Uterus (tissue), 4 donors: ENCODE data around the gene LDLRAD4. TPM values are rescaled to one million over a fixed set of nuclear protein-coding genes. Genes with fewer than 3 reads are reported as not detected.
A peak's percentile ranks its signal among the peaks of the same experiment; 100 is the strongest.
"Not testable (repeated sequence)": the region's sequence is repeated elsewhere in the genome, so short reads cannot be mapped to it uniquely, and the experiment has no call there.

Source experiments
- DNase-seq, 2 donors: peaks; one replicate each; pipeline ENCODE4 v3.0.0-alpha.2; 2019 to 2020
- H3K27ac ChIP-seq, 2 donors: fragments of 200-600 bp; sonication (generic); 1 replicate in 1 of 2; 2 replicates in 1 of 2; pipeline ENCODE4 v1.5.1; 2016 to 2018
- H3K27me3 ChIP-seq, 2 donors: fragments of 200-600 bp; sonication (generic); one replicate each; pipeline ENCODE4 v1.5.1; 2018 to 2019; ENCODE audit warnings: control low read depth in 1 of 2
- H3K36me3 ChIP-seq, 2 donors: fragments of 200-600 bp; sonication (generic); one replicate each; pipeline ENCODE4 v1.5.1; 2019; ENCODE audit warnings: control low read depth in 1 of 2
- H3K4me1 ChIP-seq, 2 donors: fragments of 200-600 bp; sonication (generic); one replicate each; pipeline ENCODE4 v1.5.1; 2018 to 2019; ENCODE audit warnings: control low read depth in 1 of 2
- H3K4me3 ChIP-seq, 2 donors: fragments of 200-600 bp; sonication (generic); 1 replicate in 1 of 2; 2 replicates in 1 of 2; pipeline ENCODE4 v1.5.1; 2018 to 2019; ENCODE audit warnings: mild to moderate bottlenecking in 1 of 2
- H3K9me3 ChIP-seq, 2 donors: fragments of 200-600 bp; sonication (generic); one replicate each; pipeline ENCODE4 v1.5.1; 2019; ENCODE audit warnings: control low read depth in 1 of 2
- POLR2A ChIP-seq, 2 donors: fragments of 450-650 bp; IDR thresholded peaks; one replicate each; pipeline ENCODE4 v1.6.1; 2016; ENCODE audit warnings: antibody characterized with exemption in 2 of 2, mild to moderate bottlenecking in 1 of 2, moderate library complexity in 1 of 2
- intact Hi-C: fragments of 100-400 bp; cut with DNase I; formaldehyde crosslinking; loops from one replicate; pipeline ENCODE4 v1.15.1; 2023; ENCODE audit warnings: low total_unique reads
- total RNA-seq, 4 donors: library from RNA; depleted of rRNA in 3 of 4; stranded (reverse); fragments of >200 nt in 3 of 4; gene quantifications; one replicate each; pipeline versions ENCODE4 v1.1.0 to v1.2.4, GENCODE V29; 2014 to 2023
- TF ChIP-seq, protein P1 (sequence below), 4 experiments: fragments of 200-600 bp in 2 of 4; fragments of 450-650 bp in 2 of 4; sonication (generic) in 2 of 4; IDR thresholded peaks; one replicate each; pipeline ENCODE4 v1.5.1; 2016 to 2019; ENCODE audit warnings: antibody characterized with exemption in 4 of 4, mild to moderate bottlenecking in 2 of 4, moderate library complexity in 1 of 4
- donor health status: DM: yes; HTN: yes; CAD: no.

LDLRAD4 gene
- total RNA-seq, 4 donors from 2014 or later = 23.8 to 82.2 (median 39.3) TPM

DNA sequence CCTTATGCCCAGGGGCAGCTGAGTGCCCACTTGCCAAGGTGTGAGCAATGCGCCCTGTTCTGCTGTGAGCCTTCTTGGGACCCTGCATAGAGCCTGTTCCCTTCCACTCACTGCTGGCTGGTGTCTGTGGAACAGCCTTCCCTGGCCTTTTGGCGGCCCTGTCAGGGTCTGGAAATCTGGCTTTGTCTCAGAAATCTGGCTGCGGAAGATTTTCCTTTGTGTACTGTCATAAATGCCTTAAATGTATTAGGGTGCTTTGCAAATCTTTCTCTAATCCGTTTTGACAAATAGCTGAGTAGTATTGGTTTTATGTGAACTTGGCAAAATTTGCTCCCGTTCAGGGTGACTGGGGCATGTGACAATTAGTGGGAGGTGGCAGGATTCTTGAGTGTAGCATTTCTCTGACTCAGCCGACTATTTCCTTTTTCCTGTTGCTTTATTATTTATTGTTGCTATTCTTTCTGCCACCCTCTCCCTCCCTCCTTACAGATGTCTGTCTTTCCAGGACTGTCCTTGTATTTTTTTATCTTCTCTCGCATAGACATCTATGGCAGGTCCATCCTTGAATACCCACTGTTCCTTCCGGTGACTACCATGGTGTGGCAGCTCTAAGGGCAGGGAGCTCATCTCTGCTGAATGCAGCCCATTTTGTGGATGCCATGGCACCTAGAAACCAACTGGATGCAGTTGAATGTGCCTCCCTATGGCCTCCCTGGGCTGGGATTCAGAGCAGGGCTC lies 41.8 kb downstream of the LDLRAD4 start:
- no peaks in the 10 kb centered on the region for H3K27me3 ChIP-seq
- H3K27ac ChIP-seq = peak overlapping the region; percentile 16 to 50
- H3K4me1 ChIP-seq = peaks cover 0 to 16% of the 10 kb centered on the region in 2 donors
- no peak for TF ChIP-seq POLR2A (IDR thresholded peaks at IDR 0.05)
- TF ChIP-seq, protein P1, sequence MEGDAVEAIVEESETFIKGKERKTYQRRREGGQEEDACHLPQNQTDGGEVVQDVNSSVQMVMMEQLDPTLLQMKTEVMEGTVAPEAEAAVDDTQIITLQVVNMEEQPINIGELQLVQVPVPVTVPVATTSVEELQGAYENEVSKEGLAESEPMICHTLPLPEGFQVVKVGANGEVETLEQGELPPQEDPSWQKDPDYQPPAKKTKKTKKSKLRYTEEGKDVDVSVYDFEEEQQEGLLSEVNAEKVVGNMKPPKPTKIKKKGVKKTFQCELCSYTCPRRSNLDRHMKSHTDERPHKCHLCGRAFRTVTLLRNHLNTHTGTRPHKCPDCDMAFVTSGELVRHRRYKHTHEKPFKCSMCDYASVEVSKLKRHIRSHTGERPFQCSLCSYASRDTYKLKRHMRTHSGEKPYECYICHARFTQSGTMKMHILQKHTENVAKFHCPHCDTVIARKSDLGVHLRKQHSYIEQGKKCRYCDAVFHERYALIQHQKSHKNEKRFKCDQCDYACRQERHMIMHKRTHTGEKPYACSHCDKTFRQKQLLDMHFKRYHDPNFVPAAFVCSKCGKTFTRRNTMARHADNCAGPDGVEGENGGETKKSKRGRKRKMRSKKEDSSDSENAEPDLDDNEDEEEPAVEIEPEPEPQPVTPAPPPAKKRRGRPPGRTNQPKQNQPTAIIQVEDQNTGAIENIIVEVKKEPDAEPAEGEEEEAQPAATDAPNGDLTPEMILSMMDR (IDR thresholded peaks at IDR 0.05) = no peak
- intact Hi-C loops = no loop called here
- H3K4me3 ChIP-seq = no peak overlapping the region
- no peaks in the 10 kb centered on the region for H3K36me3 ChIP-seq
- no peak for DNase-seq
- H3K9me3 ChIP-seq = no peaks in the 10 kb centered on the region

DNA sequence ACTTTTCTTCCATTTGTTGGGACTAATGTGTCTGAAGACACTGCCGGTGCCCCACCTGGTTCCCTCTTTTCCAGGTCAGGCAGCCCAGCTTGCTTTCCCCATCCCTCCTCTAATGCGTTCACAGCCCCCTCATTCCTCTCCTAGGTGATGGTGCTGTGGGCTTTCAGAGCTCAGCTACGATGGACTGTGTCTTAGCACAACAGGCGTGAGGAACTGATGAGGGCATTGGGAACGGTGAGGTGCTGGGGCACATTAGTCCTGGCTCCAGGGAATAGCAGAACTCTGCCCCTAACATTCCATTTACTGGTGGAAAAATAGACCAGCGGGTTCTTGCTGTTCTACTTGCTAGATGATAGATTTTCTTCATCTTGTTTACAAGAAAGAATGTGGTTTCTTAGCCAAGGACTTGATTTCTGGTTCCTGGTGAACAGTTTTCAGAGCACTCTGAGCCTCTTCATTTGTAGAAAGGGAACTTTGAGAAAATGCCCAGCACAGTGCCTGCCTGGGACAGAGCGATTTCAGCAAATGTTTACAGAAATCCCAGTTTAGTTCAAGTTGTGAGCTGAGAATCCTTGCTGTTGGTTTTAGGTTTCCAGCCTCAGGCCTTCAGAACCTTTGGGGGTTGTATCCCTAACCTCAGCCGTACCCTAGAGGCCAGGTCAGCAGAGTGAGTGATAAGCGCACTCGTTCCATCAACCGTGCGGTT lies 42.5 kb downstream of the LDLRAD4 start:
- no peak for DNase-seq
- Histone ChIP-seq H3K4me3 (no peak overlapping the region), H3K4me1 (peaks cover 0 to 16% of the 10 kb centered on the region in 2 donors), H3K9me3 (no peaks in the 10 kb centered on the region), H3K36me3 (no peaks in the 10 kb centered on the region), H3K27me3 (no peaks in the 10 kb centered on the region), H3K27ac (peak overlapping the region in 1 of 2 donors; percentile 50)
- intact Hi-C loops = no loop called here
- TF ChIP-seq, protein P1 (IDR thresholded peaks at IDR 0.05) = no peak
- no peak for TF ChIP-seq POLR2A (IDR thresholded peaks at IDR 0.05)

DNA sequence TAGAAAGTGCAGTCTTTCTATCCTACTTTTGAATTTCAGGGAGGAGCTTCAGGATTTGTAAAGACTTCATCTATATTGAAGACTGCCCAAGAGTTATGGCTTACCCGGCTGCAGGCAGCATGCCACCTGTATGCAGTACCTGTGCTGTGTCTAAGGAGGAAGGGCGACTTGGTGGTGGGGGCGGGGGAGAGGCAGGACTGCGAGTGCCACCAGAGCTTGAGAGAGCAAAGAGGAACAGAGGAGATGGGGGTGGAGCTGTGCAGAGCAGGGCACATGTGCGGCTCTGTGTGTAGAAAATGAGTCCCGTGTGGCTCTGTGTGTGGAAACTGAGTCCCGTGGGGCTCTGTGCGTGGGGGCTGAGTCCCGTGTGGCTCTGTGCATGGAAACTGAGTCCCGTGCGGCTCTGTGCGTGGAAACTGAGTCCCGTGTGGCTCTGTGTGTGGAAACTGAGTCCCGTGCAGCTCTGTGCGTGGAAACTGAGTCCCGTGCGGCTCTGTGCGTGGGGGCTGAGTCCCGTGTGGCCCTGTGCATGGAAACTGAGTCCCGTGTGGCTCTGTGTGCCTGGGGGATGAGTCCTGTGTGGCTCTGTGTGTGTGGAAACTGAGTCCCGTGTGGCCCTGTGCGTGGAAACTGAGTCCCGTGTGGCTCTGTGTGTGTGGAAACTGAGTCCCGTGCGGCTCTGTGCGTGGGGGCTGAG lies 43.2 kb downstream of the LDLRAD4 start:
- no peak for DNase-seq
- intact Hi-C loops = no loop called here
- H3K36me3 ChIP-seq = no peaks in the 10 kb centered on the region
- H3K4me1 ChIP-seq = peaks cover 0 to 16% of the 10 kb centered on the region in 2 donors
- H3K27ac ChIP-seq = peak overlapping the region in 1 of 2 donors; percentile 50
- TF ChIP-seq, protein P1 (IDR thresholded peaks at IDR 0.05) = no peak
- TF ChIP-seq POLR2A (IDR thresholded peaks at IDR 0.05) = no peak
- H3K27me3 ChIP-seq = no peaks in the 10 kb centered on the region
- no peak overlapping the region for H3K4me3 ChIP-seq
- H3K9me3 ChIP-seq = no peaks in the 10 kb centered on the region

DNA sequence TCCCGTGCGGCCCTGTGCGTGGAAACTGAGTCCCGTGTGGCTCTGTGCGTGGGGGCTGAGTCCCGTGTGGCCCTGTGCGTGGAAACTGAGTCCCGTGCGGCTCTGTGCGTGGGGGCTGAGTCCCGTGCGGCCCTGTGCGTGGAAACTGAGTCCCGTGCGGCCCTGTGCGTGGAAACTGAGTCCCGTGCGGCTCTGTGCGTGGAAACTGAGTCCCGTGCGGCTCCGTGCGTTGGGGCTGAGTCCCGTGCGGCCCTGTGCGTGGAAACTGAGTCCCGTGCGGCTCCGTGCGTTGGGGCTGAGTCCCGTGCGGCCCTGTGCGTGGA lies 43.8 kb downstream of the LDLRAD4 start:
- H3K9me3 ChIP-seq, intact Hi-C loops, H3K36me3 ChIP-seq, H3K27me3 ChIP-seq, H3K27ac ChIP-seq, H3K4me3 ChIP-seq, DNase-seq: not testable (repeated sequence)
- peaks cover 0 to 21% of the 10 kb centered on the region in 2 donors for H3K4me1 ChIP-seq

DNA sequence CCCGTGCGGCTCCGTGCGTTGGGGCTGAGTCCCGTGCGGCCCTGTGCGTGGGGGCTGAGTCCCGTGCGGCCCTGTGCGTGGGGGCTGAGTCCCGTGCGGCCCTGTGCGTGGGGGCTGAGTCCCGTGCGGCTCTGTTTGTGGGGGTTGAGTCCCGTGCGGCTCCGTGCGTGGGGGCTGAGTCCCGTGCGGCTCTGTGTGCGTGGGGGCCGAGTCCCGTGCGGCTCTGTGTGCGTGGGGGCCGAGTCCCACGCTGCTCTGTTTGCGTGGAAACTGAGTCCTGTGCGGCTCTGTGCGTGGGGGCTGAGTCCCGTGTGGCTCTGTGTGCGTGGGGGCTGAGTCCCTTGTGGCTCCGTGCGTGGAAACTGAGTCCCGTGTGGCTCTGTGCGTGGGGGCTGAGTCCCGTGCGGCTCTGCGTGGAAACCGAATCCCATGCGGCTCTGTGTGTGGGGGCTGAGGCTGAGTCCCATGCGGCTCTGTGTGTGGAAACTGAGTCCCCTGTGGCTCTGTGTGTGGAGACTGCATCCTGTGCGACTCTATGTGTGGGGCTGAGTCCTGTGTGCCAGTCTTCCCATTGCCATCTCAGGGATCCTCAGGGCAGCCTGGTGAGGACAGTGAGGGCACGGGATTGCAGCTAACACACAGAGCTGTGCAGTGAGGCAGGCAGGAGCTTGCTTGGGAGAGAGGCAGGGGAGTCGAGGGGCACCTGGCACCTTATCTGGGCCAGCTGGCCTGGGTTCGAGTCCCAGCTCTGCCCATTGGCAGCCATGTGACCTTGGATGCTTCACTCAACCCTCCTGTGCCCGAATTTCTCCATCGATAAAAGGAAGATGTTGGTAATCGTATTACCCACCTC lies 44.5 kb downstream of the LDLRAD4 start:
- no peak for TF ChIP-seq POLR2A (IDR thresholded peaks at IDR 0.05)
- TF ChIP-seq, protein P1 (IDR thresholded peaks at IDR 0.05) = no peak
- H3K4me3 ChIP-seq = no peak overlapping the region
- H3K36me3 ChIP-seq = no peaks in the 10 kb centered on the region
- H3K9me3 ChIP-seq = no peaks in the 10 kb centered on the region
- no peaks in the 10 kb centered on the region for H3K27me3 ChIP-seq
- DNase-seq = no peak
- no peak overlapping the region for H3K27ac ChIP-seq
- H3K4me1 ChIP-seq = peaks cover 0 to 28% of the 10 kb centered on the region in 2 donors
- intact Hi-C loops = no loop called here
